ENCODE results near the gene MRI1.

MRI1 gene

GRCh38 chr19:13727798-13728197 lies 36.5 kb upstream of the MRI1 start:
- in situ Hi-C loops (cut with MboI; ENCODE audit: low pct_unique_long_range_greater_than_20kb, low sequenced_read_pairs, unreplicated experiment) = no loop called here
- no peak for TF ChIP-seq CTCF (IDR thresholded peaks at IDR 0.05; ENCODE audit: extremely low read depth, insufficient read depth, missing control alignments)
- DNase-seq (ENCODE audit: low spot score) = no peak

- in situ Hi-C loops (cut with MboI; ENCODE audit: low pct_unique_long_range_greater_than_20kb, low sequenced_read_pairs, unreplicated experiment) = no loop called here
- TF ChIP-seq CTCF (IDR thresholded peaks at IDR 0.05; ENCODE audit: extremely low read depth, insufficient read depth, missing control alignments) = no peak
- DNase-seq (ENCODE audit: low spot score) = no peak
Observed at GRCh38 chr19:13729859-13730258, 34.5 kb upstream of the MRI1 start.

GRCh38 chr19:13731147-13731964 lies 33.0 kb upstream of the MRI1 start:
- peak; percentile 98 for DNase-seq (ENCODE audit: low spot score)
- in situ Hi-C loops (cut with MboI; ENCODE audit: low pct_unique_long_range_greater_than_20kb, low sequenced_read_pairs, unreplicated experiment) = no loop called here
- TF ChIP-seq CTCF (IDR thresholded peaks at IDR 0.05; ENCODE audit: extremely low read depth, insufficient read depth, missing control alignments) = no peak

- no peak for TF ChIP-seq CTCF (IDR thresholded peaks at IDR 0.05; ENCODE audit: extremely low read depth, insufficient read depth, missing control alignments)
- no peak for DNase-seq (ENCODE audit: low spot score)
- in situ Hi-C loops (cut with MboI; ENCODE audit: low pct_unique_long_range_greater_than_20kb, low sequenced_read_pairs, unreplicated experiment) = no loop called here
Observed at GRCh38 chr19:13732337-13732736, 32.0 kb upstream of the MRI1 start.

GRCh38 chr19:13734751-13735150 lies 29.6 kb upstream of the MRI1 start:
- no peak for DNase-seq (ENCODE audit: low spot score)
- in situ Hi-C loops (cut with MboI; ENCODE audit: low pct_unique_long_range_greater_than_20kb, low sequenced_read_pairs, unreplicated experiment) = no loop called here
- no peak for TF ChIP-seq CTCF (IDR thresholded peaks at IDR 0.05; ENCODE audit: extremely low read depth, insufficient read depth, missing control alignments)

GRCh38 chr19:13738073-13738472 lies 26.2 kb upstream of the MRI1 start:
- TF ChIP-seq CTCF (IDR thresholded peaks at IDR 0.05; ENCODE audit: extremely low read depth, insufficient read depth, missing control alignments) = no peak
- in situ Hi-C loops (cut with MboI; ENCODE audit: low pct_unique_long_range_greater_than_20kb, low sequenced_read_pairs, unreplicated experiment) = no loop called here
- DNase-seq (ENCODE audit: low spot score) = no peak
